ENCODE measurements around the gene PPP1R9B.

GRCh38 chr17:50188531-50188920 lies 38.0 kb upstream of the PPP1R9B start:
- TF ChIP-seq SP1 (IDR thresholded peaks at IDR 0.05; ENCODE audit: low read depth, low read length) (no peak), POLR2AphosphoS5 (IDR thresholded peaks at IDR 0.05; ENCODE audit: low read depth, low read length) (no peak), SIRT6 (IDR thresholded peaks at IDR 0.05; ENCODE audit: low read length) (no peak), POLR2A (IDR thresholded peaks at IDR 0.05; ENCODE audit: control extremely low read depth in 1 of 2, low read depth in 2 of 2, low read length in 2 of 2) (no peak), SIN3A (conservative IDR thresholded peaks at IDR 0.05 in 1 of 2, IDR thresholded peaks at IDR 0.05 in 1 of 2; ENCODE audit: low read depth in 1 of 2, low read length in 2 of 2) (no peak), FOSL1 (IDR thresholded peaks at IDR 0.05; ENCODE audit: insufficient read depth, low read depth, low read length) (no peak), JUND (IDR thresholded peaks at IDR 0.05; ENCODE audit: low read length) (no peak), EP300 (IDR thresholded peaks at IDR 0.05; ENCODE audit: borderline replicate concordance in 1 of 2, low read depth in 2 of 2, low read length in 2 of 2) (no peak), ZNF274 (IDR thresholded peaks at IDR 0.05; ENCODE audit: borderline replicate concordance, extremely low read depth, low read length) (no peak), GABPA (IDR thresholded peaks at IDR 0.05; ENCODE audit: borderline replicate concordance, insufficient read depth, low read length) (no peak), CHD2 (IDR thresholded peaks at IDR 0.05; ENCODE audit: low read length) (no peak)
- TF ChIP-seq, protein P1, sequence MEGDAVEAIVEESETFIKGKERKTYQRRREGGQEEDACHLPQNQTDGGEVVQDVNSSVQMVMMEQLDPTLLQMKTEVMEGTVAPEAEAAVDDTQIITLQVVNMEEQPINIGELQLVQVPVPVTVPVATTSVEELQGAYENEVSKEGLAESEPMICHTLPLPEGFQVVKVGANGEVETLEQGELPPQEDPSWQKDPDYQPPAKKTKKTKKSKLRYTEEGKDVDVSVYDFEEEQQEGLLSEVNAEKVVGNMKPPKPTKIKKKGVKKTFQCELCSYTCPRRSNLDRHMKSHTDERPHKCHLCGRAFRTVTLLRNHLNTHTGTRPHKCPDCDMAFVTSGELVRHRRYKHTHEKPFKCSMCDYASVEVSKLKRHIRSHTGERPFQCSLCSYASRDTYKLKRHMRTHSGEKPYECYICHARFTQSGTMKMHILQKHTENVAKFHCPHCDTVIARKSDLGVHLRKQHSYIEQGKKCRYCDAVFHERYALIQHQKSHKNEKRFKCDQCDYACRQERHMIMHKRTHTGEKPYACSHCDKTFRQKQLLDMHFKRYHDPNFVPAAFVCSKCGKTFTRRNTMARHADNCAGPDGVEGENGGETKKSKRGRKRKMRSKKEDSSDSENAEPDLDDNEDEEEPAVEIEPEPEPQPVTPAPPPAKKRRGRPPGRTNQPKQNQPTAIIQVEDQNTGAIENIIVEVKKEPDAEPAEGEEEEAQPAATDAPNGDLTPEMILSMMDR (IDR thresholded peaks at IDR 0.05; ENCODE audit: control extremely low read depth in 1 of 3, insufficient read depth in 1 of 3, low read depth in 1 of 3, low read length in 3 of 3): no peak
- TF ChIP-seq, protein P2, sequence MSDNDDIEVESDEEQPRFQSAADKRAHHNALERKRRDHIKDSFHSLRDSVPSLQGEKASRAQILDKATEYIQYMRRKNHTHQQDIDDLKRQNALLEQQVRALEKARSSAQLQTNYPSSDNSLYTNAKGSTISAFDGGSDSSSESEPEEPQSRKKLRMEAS (IDR thresholded peaks at IDR 0.05): no peak
